HG03060 (cell line): ENCODE measurements around the gene RAB25.

Experiments used
- ATAC-seq: cut with Tn5 transposase; IDR thresholded peaks from one replicate; pipeline ENCODE4 v1.9.1; 2021; ENCODE audit warnings: low read depth, moderate number of reproducible peaks; ENCODE audit not compliant: unreplicated experiment

The RAB25 gene

DNA sequence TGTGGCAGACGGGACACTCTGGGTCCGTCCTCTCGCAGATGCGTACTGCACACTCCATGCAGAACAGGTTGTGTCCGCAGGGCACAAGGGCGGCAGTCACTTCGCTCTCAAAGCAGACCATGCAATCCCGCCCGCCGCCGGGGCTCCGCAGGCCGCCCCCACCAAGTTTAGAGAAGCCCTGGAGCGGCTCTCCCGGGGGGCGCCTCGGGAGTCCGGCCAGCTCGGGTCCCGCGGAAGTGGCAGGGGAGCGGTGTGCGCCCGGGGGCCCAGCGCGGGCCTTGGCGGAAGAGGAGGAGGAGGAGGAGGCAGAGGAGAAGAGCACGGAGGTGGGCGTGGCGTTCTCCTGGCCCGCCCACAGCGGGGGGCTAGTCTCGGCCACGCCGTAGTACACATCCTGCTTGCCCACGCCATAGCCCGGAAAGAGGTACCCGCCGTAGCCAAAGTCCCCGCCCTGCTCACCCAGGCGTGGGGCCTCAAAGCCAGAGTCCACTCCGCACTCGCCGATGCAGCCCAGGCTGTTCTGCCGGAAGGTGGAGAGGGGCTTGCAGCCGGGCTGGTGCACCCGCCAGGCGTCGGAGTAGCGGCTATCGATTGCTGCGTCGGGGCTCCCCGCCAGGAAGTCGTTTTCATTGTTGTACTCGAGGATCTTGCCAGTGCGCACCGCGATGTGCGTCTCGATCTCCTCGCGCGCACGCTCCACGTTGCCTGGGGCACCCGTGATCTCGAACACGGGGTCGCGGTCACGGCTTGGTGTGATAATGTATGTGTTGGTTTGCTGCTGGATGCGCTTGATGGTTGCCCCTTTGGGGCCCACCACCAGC, 15.9 kb downstream of the RAB25 start:
- no peak for ATAC-seq

DNA sequence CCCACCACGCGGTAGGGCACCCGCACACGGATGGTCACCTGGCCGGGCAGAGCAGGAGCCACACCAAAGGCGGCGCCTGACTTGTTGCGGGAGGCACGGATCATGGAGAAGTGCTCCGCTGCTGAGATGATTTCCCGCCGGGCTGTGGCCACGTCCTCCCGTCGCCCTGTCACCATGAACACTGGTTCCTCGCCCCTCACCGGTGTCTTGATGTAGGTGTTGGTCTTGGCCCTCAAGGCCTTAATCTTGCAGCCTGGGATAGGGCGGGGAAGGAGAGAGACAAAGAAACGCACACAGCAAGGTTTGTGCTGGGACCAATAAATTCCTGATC, 16.4 kb downstream of the RAB25 start:
- no peak for ATAC-seq

DNA sequence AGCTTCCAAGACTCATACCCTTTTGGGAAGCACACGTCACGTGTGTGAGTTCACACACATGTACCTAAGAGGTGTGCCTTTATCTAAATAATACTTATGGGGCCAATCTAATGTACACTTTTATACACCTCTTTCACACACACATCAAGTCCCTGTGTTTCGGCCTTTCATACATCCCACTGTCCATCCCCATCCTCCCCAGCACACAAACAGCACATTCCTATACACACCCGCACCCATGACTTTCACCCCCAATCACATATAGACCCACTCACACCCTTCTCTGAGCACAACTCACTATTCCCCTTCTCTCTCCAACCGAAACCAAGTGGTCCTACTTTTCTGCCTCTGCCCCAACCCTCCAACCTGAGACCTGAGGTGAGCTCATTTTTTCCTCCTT, 17.8 kb downstream of the RAB25 start:
- no peak for ATAC-seq

DNA sequence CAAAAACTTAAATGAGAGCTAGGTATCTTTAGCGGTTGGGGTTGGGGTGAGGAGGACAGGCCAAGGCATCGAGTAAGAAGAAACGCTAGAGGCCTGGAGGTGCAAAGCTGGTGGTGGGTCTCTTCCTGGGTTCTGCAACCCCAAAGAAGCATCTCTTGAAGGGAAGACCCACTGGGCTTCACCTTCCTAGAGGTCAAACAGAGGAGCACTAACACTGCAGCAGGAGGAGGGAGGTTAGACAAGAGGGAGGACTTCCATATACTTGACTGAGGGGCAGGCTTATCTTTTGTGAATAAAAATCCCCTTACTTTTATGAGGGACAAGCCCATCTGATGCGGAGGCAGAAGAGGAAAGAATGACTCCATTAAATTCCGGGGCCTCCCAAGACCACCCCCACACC, 18.8 kb downstream of the RAB25 start:
- ATAC-seq: no peak

DNA sequence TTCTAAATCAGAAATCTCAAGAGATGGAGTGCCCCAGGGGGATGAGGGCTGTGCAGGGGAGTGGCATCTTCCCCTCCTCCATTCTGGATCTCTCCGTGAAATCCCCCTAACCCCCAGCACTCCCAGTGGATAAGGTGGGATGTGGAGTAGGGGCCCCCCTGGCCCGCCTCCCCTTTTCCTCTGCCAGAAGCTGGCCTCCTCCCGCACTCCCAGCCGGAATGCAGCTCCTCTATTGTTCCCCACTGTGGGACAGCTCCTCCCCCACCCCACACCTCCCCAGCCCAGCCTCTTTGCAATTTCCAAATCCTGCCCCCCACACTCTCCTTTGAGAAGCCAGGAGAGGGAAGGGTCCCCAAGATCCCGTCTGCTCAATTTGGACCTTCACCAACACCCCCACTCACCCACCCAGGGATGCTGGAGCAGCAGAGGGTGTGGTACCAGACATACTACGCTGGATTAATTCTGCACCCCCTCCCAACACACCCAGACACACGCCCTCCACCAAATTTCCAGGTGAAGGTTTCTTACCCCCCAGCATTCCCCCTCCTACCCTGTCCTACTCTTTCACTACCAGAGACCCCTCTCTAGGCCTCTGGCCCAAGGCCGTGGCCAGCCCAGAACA, 19.4 kb downstream of the RAB25 start:
- ATAC-seq: no peak

DNA sequence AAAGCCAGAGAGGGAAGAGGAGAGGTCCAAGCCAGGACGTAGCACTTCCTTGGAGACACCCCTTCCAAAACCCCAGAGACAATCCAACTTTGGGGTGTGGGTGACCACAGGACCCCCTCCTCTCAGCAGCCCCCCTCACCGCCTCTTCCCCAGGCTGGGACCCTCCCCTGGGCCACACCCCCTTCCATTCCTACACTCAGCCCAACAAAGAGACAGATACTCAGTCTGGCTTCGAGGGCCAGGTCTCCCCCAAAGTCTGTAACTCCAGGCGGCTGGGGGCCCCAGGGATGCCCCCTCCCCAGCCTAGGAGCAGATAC, 19.9 kb downstream of the RAB25 start:
- ATAC-seq: no peak

DNA sequence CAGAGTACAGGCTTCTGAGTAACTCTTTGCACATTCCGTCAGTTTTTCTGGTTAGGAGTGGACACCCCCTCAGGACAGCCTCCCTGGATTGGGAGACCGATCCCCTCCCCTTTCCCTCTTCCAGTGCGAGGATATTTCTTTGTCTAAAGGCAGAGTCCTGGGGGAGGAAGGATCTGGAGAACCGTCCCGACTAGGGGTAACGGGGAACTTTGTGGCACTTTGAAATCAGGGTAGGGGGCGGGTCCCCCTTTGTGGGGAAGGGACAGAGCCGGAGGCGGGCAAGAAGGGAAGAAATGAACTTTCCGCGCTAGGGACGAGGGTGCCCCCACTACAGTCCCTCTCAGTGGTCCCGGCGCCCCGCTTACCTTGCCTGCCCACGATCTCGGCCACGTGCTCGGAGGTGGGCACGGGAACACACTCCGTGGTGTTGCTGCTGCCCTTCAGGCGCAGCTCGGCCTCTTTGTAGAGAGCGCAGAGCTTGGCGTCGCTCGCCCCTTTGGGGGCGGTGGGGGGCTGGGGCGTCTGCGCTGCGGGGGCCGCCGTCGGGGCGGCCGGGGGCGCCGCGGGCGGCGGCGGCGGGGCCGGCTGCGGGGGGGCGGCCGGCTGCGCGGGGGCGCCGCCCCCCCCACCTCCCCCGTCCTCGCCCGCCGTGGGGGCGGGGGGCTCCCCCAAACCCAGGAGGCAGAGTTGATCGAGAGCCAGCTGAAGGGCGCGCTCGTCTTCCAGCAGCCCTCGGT, 20.4 kb downstream of the RAB25 start:
- no peak for ATAC-seq

DNA sequence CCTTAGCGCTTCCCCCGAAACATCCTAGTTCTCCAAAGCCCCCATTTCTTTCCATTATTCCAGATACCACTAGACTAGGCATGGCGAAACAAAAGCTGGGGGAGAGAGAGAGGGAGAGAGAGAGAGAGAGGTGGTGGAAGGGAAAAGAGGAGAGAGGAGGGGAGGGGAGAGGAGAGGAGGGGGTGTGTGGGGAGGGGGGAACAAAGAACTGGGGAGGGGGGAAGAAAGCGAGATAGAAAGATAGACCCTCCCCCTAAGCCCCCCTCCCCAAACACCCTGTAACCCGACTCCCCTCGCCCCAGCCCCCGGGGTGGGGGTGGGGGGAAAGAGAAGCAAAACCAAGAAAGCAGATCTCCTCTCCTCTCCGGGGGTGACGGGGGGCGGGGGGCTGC, 21.0 kb downstream of the RAB25 start:
- no peak for ATAC-seq

DNA sequence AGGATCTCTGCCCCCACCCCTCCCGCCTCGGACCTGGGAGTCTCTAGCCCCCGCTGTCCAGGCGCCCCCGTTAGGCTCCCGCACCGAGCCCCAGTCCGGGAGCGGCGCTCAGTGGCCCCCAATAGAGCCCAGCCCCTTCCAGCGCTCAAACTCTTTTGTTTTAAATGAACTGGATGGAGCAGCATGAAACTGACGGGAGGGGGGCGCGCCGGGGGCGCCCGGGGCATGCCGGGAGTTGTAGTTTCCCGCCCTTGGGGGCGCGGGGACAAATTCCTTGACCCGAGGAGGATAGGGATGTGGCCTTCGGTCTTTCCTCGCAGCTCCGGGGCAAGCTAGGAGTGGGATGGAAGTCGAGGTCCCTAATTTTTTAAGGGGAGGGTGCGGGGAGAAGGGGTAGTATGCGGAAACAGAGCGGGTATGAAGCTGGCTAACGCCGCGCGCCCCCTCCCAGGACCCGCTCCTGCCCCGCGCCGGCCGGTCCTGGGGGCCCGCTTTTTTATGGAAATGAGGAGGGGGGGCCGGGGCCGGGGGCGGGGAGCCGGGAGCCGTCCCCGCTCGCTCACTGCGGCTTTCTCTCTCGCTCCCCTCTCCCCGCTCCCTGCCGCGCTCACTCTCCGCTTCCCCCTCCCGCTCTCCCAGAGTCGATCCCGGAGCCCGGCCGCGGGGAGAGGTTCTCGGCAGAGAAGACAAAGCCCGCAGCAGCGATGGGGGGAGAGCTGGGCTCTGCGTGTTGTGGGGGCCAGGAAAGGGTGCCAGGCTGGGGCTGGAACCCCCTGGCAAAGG, 21.5 kb downstream of the RAB25 start, which contains the start of gene MEX3A:
TSS of gene MEX3A (minus strand) at position 157 of the 783 bp plus-strand sequence. CDS start 467 bp downstream, outside the sequence.
- no peak for ATAC-seq

DNA sequence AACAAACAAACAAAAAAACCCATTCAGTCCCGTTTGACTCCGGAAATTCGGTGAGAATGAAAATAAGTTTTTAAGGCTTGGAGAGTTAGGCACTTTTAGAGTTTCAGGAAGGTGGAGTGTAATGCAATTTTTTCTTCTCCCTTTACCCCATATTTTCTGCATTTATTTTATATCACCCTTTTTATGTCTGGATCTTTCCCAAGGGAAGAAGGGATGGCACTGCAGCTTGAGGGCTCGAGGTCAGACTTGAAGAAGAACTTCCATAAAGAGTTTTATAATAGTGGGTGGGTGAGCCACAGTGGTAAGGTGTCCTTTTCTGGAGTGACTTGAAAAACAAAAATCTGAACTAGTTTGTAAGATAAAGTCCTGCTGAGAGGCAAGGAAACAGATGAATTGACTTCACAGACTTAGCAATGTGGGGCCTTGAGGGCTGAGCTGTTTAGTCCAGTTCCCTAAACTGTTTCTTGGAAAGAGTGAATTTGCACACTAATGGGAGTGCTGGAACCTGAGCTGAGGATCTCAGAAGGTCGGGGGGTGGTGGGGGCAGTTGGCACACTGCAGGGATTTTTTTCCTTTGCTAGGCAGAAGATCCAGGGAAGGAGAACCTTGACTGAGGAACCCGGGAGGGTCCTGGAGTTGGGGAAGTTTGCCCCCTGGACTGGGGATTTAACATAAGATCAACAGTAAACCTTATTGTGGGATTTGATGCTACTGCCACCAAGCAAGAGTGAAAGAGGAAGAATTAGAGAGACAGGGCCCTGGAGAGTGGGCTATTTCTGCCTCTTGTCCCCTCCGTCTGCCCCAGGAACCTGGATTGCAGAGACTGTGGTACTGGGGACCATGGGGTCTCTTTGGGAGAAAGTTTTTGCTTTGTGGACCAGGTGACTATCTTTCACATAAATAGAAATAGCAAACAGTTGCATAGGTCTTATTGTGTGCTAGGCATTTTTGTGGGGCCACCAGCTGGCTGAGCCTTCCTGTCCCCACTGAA, 23.1 kb downstream of the RAB25 start:
- no peak for ATAC-seq

DNA sequence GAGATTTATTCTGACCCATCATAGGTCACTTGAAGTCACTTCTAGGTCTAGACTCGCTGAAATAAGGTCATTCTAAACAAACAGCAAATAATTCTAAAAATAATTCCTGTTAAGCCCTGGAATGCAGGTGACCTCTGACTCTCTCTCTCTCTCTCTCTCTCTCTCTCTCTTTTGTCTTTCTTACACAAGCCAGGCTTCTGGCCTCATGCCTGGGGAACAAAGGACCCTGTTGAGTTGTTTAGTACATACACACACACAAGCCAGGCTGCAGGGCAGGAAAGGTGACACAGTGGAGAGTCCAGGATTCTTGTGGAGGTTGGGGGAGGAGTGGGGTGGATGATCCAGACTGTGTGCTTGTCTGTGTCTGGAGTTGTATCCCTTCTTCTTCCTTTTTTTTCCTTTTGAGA, 25.3 kb downstream of the RAB25 start:
- no peak for ATAC-seq

DNA sequence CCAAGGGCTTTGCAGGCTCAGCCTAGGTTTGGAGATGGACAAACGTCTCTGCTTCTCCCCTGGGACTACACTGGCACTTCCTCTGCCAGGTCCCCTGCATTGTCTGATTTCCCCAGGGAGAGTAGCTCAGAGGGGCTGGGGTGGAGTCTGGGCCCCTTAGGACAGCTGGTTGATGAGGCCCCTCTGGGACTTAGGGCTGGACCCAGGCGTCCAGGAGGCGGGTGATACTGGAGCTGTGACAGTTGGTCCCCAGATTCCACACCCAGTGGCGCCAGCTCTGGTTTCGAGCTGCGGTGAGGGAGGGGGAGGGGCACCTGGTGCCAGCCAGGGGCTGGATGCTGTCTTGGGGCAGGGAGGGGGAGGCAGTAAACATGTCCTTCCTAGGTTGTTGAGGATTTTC, 28.7 kb downstream of the RAB25 start:
- no peak for ATAC-seq

DNA sequence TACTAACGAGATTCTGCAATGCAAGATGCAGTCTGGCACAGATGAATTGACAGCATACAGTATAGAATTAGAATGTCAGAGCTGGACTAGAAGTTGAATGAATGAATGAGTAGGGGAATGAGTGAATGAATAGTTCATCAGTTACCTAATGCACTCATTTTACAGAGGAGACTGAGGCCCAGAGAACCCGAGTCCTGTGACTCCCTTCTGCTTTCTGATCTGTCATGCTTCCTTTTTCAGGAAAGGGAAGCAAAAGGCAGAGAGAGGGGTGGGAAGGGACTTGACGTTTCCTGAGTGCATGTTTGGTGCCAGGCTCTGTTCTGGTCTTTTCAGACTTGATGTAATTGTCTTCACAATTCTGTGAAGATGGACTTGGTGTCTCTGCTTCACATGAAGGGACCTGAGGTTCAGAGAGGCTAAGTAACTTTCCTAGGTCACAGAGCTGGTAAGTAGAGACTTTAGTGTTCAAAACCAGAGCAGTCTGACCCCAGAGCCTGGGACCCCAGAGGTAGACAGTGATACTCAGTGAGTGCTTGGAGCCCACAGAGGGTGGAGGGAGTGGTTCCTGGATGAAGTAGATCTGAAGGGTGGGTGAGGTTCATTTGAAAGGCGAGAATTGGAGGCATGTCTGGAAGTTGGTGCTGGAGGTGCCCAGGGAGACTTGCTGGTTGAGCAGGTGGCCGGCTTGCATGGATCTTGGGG, 29.3 kb downstream of the RAB25 start:
- no peak for ATAC-seq

DNA sequence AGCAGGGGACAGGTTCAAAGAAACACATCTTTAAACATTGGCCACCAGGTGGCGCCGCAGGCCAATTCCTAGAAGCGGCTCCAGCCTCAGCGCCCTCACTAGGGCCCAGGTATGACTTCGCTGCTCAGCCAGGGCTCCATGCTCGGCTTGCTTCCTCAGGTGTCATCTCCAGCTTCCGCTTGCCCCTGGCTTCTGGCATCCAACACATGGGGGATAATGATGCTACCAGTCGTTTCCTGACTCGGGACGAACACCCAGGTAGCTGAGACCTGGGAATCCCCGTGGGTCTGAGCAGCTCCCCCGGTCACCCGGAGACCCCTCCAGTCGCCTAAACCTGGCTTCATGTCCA, 29.9 kb downstream of the RAB25 start:
- no peak for ATAC-seq

DNA sequence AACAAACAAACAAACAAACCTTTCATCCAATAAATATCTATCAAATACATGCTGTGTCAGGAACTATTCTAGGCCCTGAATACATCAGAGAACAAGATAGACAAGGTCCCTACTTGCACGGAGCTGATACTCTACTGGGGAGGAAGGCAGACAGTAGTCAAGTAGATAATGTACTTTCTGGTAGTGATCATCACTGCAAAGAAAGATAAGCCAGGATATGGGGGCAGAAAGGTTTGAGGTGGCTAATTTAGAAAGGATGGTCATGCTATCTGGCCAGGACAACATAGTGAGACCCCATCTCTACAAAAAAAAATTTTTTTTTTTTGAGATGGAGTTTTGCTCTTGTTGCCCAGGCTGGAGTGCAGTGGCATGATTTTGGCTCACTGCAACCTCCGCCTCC, 30.6 kb downstream of the RAB25 start:
- ATAC-seq: no peak

DNA sequence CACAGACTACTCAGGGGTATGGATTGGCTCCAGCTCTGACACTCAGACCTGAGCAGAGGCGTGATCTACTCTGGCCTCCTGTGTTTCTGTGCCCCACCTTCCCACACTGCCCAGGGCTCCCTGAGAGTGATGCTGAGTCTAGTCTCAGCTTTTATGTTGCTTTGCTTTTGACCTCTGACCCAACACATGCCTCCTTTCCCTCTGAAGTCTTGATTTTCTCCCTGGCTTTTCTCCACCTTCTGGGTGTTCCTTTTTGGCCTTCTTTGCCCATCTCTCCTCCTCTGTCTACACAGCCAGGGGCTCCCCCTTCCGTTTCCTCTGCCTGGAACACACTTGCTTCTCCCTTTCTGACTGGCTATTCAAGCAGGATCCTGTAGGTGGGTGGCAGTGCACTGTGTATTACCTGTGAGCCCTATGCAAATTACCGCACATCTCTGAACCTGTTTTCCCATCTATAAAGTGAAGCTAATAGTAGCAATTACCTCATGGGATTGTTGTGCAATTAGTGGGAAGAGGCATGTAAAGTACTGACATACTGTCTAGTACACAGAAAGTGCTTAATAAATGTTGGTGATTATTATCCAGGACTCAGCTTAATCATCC, 35.0 kb downstream of the RAB25 start:
- no peak for ATAC-seq

DNA sequence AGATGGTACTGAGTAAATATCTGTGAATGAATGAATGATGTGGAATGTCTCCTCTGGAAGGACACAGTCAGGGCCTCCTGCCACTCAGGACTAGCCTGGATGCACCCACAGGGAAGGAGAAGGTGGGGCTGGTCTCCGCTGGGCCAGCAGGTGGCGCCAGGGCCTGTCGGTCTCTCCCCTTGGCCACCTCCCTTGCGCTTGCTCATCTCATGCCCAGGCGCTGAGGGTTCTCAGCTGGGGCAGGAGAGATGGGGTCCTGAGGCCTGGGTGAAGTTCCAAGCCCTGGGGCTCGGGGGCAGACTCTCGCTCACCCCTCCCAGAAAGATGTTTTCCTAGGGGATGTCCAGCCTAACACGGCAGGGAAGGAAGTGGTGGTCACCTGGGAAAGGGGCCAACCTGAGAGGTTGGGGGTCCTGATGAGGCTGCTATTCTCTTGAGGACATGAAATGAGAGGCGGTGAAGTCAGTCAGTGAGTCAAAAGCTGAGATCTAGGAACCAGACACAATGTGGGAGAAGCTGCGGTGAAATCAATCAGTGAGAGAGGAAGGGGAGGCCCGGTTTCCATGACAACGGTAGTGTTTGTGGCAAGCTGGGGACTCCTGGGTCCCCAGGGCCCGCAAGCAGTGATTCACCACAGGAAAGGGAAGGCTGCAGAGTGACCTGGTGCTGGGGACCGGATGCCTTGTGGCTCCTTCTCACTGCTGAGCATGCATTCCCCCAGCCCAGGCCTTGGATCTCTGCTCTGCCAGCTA, 35.9 kb downstream of the RAB25 start:
- peak; percentile 51 for ATAC-seq

DNA sequence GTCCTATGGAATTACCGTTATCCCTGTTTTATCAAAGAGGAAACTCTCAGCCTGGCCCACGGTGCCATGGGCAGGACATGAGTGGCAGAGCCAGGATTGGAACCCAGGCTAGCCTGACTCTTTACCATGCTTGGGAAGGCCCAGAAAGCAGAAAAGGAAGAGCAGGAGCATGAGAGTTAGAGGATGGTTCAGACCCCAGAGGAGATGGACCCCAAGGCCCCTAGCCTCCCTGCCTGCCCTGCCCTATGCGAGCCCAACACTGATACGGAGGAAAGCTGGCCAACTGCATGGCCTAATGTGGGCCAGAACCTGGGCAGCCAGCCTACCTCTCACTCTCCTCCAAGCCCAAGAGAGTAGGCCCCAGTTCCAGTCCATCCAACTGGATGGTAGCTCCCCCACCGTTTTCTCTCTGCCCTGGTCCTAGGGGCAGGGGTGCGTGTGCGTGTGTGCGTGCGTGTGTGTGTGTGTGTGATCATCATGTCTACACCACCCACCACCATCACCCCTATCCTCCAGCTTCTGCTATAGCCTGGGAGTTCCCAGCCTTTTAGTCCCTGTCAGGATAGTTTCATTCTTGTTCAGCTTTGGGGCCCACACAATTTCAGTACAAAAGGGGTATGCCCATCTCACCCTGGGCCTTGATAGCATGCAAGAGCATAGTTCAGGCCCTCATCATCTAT, 36.7 kb downstream of the RAB25 start:
- no peak for ATAC-seq
